Lower leg skin (tissue), 4 donors: ENCODE data around the gene HPN. TPM values are rescaled to one million over a fixed set of nuclear protein-coding genes. Genes with fewer than 3 reads are reported as not detected.

ENCODE experiments used
- DNase-seq, 2 donors: peaks; one replicate each; pipeline ENCODE4 v3.0.0-alpha.2; 2019; ENCODE audit warnings: low spot score in 2 of 2
- H3K4me3 ChIP-seq: fragments of 200-600 bp; sonication (generic); 2 replicates; pipeline ENCODE4 v1.5.1; 2017; ENCODE audit warnings: mild to moderate bottlenecking, low read depth; ENCODE audit not compliant: poor library complexity, severe bottlenecking
- CTCF ChIP-seq, 3 donors: fragments of 450-650 bp; IDR thresholded peaks; one replicate each; pipeline ENCODE4 v1.5.1; 2016; ENCODE audit warnings: antibody characterized with exemption in 3 of 3, mild to moderate bottlenecking in 3 of 3, moderate library complexity in 2 of 3
- POLR2A ChIP-seq, 2 donors: fragments of 450-650 bp; IDR thresholded peaks; one replicate each; pipeline ENCODE4 v1.6.1; 2016 to 2017; ENCODE audit warnings: antibody characterized with exemption in 2 of 2, mild to moderate bottlenecking in 1 of 2, moderate library complexity in 1 of 2
- WGBS, 2 donors: methylation state at CpG; one replicate each; pipeline ENCODE4 v1.1.5; 2018; 5-methylcytosine and 5-hydroxymethylcytosine counted together
- intact Hi-C: fragments of 100-400 bp; cut with DNase I; formaldehyde crosslinking; loops from one replicate; pipeline ENCODE4 v1.15.0; 2023; ENCODE audit warnings: low total_unique reads
- total RNA-seq, 4 donors: library from RNA; depleted of rRNA; stranded (reverse); fragments of >200 nt; gene quantifications; one replicate each; pipeline ENCODE4 v1.1.0, GENCODE V29; 2016

The HPN gene
- total RNA-seq, 4 donors from 2014 or later: 0.45 to 2.0 (median 1.3) TPM; not detected in 1

GRCh38 chr19:35086455-35086854 lies 44.9 kb downstream of the HPN start:
- H3K4me3 ChIP-seq: no peak overlapping the region
- WGBS, 2 donors: 72 to 74% methylated on average over 6 to 8 of the region's 8 CpGs
- no peak for DNase-seq
- intact Hi-C loops: no loop called here
- no peak for TF ChIP-seq CTCF (IDR thresholded peaks at IDR 0.05)
- no peak for TF ChIP-seq POLR2A (IDR thresholded peaks at IDR 0.05)

GRCh38 chr19:35087393-35087792 lies 45.9 kb downstream of the HPN start:
- no peak overlapping the region for H3K4me3 ChIP-seq
- intact Hi-C loops: no loop called here
- TF ChIP-seq POLR2A (IDR thresholded peaks at IDR 0.05) (no peak), CTCF (IDR thresholded peaks at IDR 0.05) (no peak)
- DNase-seq: no peak

GRCh38 chr19:35088131-35088913 lies 46.8 kb downstream of the HPN start:
- intact Hi-C loops: no loop called here
- DNase-seq: no peak
- TF ChIP-seq CTCF (IDR thresholded peaks at IDR 0.05): no peak
- no peak overlapping the region for H3K4me3 ChIP-seq
- 69 to 70% methylated on average over 7 to 8 of the region's 8 CpGs for WGBS, 2 donors

- DNase-seq: no peak
- intact Hi-C loops: no loop called here
- H3K4me3 ChIP-seq: no peak overlapping the region
- TF ChIP-seq POLR2A (IDR thresholded peaks at IDR 0.05): no peak
- TF ChIP-seq CTCF (IDR thresholded peaks at IDR 0.05): no peak
- 88 to 90% methylated on average over 8 of the region's 8 CpGs for WGBS, 2 donors
These were observed 48.0 kb downstream of the HPN start for GRCh38 chr19:35089554-35089953.

GRCh38 chr19:35090160-35090505 lies 48.6 kb downstream of the HPN start:
- intact Hi-C loops: no loop called here
- no peak for DNase-seq
- 43 to 44% methylated on average over 9 of the region's 9 CpGs for WGBS, 2 donors
- H3K4me3 ChIP-seq: no peak overlapping the region
- no peak for TF ChIP-seq POLR2A (IDR thresholded peaks at IDR 0.05)
- no peak for TF ChIP-seq CTCF (IDR thresholded peaks at IDR 0.05)
